NCI-H345 (cell line): ENCODE measurements around the gene REEP3.
"Not testable (repeated sequence)": the region's sequence is repeated elsewhere in the genome, so short reads cannot be mapped to it uniquely, and the experiment has no call there.

Source experiments
- DNase-seq: peaks from one replicate; lab custom pipeline; 2025; lab: John Stamatoyannopoulos, UW

The REEP3 gene, protein sequence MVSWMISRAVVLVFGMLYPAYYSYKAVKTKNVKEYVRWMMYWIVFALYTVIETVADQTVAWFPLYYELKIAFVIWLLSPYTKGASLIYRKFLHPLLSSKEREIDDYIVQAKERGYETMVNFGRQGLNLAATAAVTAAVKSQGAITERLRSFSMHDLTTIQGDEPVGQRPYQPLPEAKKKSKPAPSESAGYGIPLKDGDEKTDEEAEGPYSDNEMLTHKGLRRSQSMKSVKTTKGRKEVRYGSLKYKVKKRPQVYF

DNA sequence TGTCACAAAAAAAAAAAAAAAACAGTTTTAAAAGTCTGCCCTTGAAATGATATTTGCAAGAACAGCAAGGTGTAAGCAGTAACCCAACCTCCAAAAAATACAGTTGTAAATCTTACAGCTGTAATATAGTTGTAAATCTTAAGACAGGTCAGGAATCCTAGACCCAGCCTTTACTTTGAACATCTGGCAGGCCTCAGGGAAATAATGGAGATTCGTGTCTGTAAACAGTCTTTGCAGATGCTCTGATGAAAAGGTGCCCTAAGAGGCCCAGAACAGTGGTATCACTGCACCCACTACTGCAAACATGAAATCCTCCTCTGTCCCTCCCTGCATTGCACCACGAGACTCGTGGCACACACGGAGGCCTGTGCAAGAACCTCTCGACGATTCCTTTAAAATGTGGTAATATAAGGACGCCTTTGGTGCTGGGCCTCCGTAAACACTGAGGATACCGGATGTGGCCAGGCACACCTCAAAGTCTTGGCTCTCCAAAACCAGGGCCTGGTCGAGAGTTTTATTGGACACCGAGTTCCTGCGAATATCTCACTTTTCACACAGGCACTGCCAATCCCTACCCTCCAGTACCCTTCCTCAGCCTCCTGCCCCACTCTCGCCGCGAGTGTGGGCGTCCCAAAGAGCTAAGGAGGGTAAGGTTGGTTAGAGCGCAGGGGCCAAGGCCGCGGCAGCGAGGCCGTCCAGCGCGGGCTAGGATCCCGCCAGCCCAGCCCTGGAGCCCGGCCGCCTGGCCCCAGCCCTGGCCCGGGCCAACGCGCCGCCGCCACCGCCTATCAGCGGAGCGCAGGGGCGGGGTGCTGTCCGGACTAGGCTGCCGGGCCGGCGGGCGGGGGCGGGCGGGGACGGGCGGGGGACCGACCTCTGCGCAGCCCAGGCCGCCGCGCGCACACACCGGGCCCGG is at the start of gene REEP3:
Gene REEP3 (plus strand): TSS at position 902 of the 916 bp plus-strand sequence. CDS start 145 bp downstream, outside the sequence.
- peak; percentile 64 for DNase-seq

DNA sequence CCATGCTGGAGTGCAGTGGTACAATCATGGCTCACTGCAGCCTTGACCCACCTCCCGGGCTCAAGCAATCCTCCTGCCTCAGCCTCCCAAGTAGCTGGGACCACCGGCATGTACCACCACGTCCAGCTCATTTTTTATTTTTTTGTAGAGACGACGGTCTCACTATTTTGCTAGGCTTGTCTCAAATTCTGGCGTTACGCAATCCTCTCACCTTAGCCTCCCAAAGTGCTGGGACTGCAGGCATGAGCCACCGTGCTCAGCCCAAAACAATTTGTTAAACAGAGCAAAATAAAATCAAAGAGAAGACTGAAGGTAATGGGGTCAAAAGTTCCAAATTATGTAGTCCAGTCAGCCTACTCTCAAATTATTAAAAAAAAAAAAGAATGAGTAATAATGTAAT is 46.7 kb upstream of the REEP3 start:
- no peak for DNase-seq

DNA sequence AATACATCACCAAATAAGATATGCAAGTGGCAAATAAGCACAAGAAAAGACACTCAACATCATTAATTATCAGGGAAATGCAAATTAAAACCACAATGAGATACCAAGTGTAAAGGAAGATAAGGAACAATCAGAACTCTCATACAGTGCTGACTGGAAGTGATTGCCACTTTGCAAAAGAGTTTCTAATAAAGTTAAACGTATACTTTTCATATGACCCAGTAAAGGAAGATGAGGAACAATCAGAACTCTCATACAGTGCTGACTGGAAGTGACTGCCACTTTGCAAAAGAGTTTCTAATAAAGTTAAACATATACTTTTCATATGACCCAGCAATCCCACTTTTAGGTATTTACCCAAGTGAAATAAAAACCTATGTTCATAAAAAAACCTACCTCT is 43.3 kb upstream of the REEP3 start:
- DNase-seq, result no peak

DNA sequence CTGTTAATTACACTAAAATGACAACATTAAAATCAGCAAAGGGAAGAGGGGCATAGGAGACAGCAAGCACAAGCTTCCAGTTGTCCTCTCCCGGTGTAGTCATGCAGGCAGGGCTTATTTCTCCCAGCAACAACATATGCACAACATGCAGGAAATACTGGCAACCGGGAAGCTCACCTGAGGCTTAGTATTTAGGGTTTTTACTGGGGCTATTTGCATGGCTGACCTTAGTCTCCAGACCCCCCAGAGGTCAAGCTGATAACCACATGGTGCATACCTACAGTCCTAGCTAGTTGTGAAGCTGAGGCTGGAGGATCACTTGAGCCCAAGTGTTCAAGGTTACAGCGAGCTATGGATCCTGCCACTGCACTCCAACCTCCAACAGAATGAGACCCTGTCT is 42.6 kb upstream of the REEP3 start:
- DNase-seq, result no peak

GRCh38 chr10:63480237-63480636 is 41.0 kb upstream of the REEP3 start:
- DNase-seq, result no peak

DNA sequence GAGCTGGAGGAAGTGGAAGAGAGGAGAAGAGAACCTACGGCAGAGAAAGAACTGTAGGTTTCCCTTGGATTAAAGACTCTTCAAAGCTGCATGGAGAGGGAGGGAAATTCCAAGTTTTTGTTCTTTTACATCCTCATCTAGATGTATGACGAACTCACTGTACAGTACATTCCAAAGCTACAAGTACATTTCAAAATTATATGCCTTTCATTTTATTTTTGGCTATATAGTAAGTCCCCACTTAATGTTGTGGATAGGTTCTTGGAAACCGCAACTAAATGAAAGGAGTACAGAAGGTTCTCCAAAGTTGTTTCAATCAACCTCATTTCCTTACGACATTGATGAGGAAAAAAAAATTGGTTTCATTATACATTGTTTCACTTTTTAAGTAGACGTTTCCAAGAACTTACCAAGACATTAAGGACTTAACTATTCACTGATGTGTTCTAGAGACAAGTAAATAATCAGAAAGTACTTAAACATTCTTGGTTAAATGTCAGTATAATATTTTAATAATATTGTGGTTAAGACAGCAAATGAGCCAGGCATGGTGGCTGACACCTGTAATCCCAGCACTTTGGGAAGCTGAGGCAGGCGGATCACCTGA is 39.3 kb upstream of the REEP3 start:
- DNase-seq, result no peak

GRCh38 chr10:63483983-63484382 is 37.2 kb upstream of the REEP3 start:
- DNase-seq, result no peak

GRCh38 chr10:63487990-63488389 is 33.2 kb upstream of the REEP3 start:
- no peak for DNase-seq

- no peak for DNase-seq
Measured at GRCh38 chr10:63489838-63490237, 31.4 kb upstream of the REEP3 start.

- no peak for DNase-seq
Measured at GRCh38 chr10:63491588-63492316, 29.4 kb upstream of the REEP3 start.

- DNase-seq, result not testable (repeated sequence)
Measured at GRCh38 chr10:63492317-63492690, 28.9 kb upstream of the REEP3 start.

- DNase-seq, result no peak
Measured at GRCh38 chr10:63493004-63493403, 28.2 kb upstream of the REEP3 start.

DNA sequence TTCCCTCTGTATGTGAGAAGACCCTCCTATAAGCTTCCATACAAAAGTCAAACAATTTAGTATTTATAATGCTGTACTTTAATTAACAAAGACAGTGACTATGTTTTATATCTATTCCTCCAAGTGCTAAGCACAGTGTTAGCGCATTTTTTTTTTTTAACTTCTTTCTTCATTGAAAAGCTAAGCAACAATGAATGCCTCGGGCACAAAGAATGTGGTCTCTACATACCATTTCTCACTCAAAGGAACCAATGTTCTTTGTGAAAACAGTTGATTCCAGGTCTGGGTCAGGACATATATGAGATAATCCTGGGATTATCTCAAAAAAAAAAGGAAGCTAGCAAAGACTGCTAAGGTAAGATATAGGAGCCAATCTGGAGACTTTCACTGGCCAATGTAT is 26.2 kb upstream of the REEP3 start:
- DNase-seq, result no peak

GRCh38 chr10:63496561-63496960 is 24.6 kb upstream of the REEP3 start:
- no peak for DNase-seq

DNA sequence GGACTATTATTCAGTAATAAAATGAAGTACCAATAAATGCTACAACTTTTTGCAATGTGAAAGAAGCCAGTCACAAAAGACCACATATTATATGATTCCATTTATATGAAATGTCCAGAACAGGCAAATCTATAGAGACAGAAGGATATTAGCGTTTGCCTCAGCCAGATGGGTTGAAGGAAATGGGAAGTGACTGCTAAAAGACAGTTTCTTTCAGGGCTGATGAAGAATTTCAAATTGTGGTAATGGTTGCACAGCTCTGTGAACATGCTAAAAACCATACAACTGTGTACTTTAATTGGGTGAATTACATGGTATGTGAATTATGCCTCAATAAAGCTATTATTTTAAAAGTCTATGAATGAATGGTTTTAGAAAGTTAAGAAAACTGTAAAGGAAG is 23.9 kb upstream of the REEP3 start:
- no peak for DNase-seq

GRCh38 chr10:63498665-63499064 is 22.5 kb upstream of the REEP3 start:
- no peak for DNase-seq

- not testable (repeated sequence) for DNase-seq
Measured at GRCh38 chr10:63500551-63500950, 20.6 kb upstream of the REEP3 start.

DNA sequence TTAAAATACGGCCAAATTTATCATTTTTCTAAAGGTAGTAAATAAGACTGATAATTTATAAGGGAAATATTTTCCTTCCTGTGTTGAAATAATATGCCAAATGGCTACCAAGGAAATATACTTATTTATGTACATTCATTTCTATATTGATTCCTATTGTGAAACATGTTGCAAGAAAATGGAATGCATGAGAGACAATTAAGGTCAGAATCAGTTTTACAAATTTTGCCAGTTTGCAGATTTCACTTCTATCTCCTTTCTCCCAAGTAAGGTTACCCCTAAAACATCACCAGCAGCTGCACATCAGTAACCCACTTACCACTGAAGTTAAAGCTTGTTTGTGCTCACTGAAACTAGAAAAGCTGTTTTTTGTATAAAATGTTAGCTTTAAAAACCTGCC is 19.2 kb upstream of the REEP3 start:
- no peak for DNase-seq

DNA sequence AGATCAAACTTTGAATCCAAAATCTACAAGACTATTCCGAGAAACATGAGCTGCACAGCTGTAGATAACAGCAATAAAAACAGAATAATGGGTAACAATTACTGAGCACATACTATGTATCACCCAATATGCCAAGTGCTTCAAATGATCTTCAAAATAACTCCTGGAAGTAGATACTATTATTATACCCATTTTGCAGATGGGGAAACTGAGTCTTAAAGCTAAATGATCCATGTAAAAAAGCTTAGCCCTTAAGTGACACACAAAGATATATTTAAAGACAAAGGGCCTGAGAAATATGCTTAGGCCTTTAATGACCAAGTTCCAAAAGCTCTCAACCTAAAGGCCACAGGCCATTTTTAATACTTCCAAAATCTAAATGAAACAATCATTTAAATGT is 18.4 kb upstream of the REEP3 start:
- DNase-seq, result no peak

GRCh38 chr10:63503395-63503794 is 17.8 kb upstream of the REEP3 start:
- DNase-seq, result no peak

DNA sequence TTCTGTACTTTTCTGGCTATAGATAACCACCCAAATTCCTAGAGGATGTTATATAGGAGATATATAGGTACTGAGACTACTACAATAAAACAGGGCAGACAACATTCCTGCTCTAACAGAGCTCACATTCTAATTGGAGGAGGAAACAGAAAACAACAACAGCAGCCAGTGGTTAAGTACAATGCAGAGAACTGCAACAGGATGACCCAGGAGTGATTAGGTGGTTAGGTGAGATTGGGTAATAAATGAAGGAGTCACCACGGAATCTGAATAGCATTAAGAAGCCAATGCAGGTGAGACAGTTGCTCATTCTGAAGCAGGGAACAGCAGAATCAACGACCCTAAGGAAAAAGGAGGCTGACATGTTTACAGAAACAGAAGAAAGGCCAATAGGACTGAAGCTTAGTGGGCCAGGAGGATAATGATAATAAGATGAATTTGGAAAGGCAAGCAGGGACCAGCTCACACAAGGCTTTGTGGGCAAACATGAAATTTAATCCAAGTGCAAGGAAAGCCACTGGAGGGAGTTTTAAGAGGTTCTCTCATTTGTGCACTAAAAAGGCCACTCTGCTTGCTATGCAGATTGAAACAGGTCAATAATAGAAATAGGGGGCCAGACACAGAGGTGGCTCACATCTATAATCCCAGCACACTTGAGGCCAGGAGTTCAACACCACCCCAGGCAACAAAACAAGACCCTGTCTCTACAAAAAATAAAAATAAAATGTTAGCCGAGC is 16.9 kb upstream of the REEP3 start:
- DNase-seq, result no peak

DNA sequence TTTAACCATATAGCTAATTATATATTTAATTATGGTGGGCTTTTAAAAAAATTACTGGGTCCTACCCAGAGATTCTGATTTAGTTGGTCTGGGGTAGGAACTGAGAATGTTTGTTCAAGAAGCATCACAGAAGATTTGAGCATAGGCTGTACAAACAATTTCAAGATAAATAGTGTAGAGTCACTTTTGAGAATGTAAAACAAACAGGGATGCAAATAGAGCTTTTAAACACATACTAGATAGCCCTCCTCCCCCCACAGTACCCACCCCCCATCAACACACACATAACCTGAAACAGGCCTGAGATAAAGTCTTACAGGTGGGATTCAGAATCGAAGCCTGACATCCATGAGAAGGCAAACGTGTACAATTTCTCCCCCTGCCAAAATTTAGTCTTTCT is 15.6 kb upstream of the REEP3 start:
- DNase-seq, result no peak
